ENCODE data around the gene ERVK3-1.

Gene ERVK3-1

GRCh38 chr19:58294743-58295374 lies 10.3 kb upstream of the ERVK3-1 start:
- peaks cover 6% of the 10 kb centered on the region for H3K9me3 ChIP-seq (ENCODE audit: insufficient read depth, low read depth, low read length)

DNA sequence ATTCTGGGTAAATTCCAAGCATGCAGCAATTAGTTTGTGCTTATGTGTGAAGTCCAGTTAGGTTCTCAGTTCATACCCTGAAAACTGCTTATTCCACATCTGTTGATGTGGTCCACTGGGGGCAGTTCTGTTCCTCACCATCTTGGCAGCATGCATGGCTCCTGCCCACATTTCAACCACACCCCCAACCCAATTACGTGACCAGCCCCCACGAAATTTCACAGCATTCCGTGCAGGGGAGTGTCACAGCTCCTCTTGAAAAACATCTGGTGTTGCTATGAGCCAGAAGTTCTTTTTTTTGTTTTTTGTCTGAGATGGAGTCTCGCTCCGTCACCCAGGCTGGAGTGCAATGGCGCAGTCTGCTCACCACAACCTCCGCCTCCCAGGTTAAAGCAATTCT lies 9.1 kb upstream of the ERVK3-1 start:
- Histone ChIP-seq H3K14ac (ENCODE audit: low read length) (no peak overlapping the region), H2BK120ac (ENCODE audit: insufficient read depth, low read length, poor library complexity) (no peak overlapping the region), H3K23ac (ENCODE audit: low read length) (no peak overlapping the region), H3K27me3 (ENCODE audit: insufficient read depth, low read length) (no peaks in the 10 kb centered on the region), H3K4me2 (ENCODE audit: low read length) (no peak overlapping the region), H3K27ac (ENCODE audit: low read depth, low read length) (no peak overlapping the region), H3K79me1 (ENCODE audit: low read length) (no peaks in the 10 kb centered on the region), H3K36me3 (ENCODE audit: control insufficient read depth in 1 of 2, insufficient read depth in 2 of 2, low read length in 2 of 2) (peaks cover 58 to 72% of the 10 kb centered on the region in 2 experiments), H4K12ac (ENCODE audit: low read depth, low read length) (no peak overlapping the region), H2AFZ (ENCODE audit: insufficient read depth, low read length, poor library complexity) (no peak overlapping the region), H2AK5ac (ENCODE audit: low read length) (no peak overlapping the region), H2BK5ac (ENCODE audit: low read depth, low read length, poor library complexity) (no peak overlapping the region), H3K4me3 (ENCODE audit: low read depth, low read length) (no peak overlapping the region), H3K9ac (ENCODE audit: low read length) (no peak overlapping the region), H4K8ac (ENCODE audit: low read depth, low read length) (no peak overlapping the region), H3K4me1 (ENCODE audit: control insufficient read depth in 1 of 2, insufficient read depth in 2 of 2, low read length in 2 of 2) (no peaks in the 10 kb centered on the region), H3K4ac (ENCODE audit: low read depth, low read length) (no peak overlapping the region), H4K91ac (ENCODE audit: low read depth, low read length) (no peak overlapping the region), H3K18ac (ENCODE audit: low read length) (no peak overlapping the region), H2BK12ac (ENCODE audit: low read length) (no peak overlapping the region), H3K9me3 (ENCODE audit: insufficient read depth, low read depth, low read length) (peaks cover 6% of the 10 kb centered on the region), H3K79me2 (ENCODE audit: control insufficient read depth, insufficient read depth, low read length, poor library complexity) (no peaks in the 10 kb centered on the region)
- DNase-seq: peak in 1 of 2 donors; percentile 28
- WGBS (ENCODE audit: extremely low coverage, insufficient coverage, insufficient read length): no CpG with 5 or more reads among the region's 7 CpGs

More at GRCh38 chr19:58294743-58295374, 10.3 kb upstream of the ERVK3-1 start:
- H2BK12ac ChIP-seq (ENCODE audit: low read length): no peak overlapping the region
- H3K14ac ChIP-seq (ENCODE audit: low read length): no peak overlapping the region
- H3K23ac ChIP-seq (ENCODE audit: low read length): no peak overlapping the region
- no peaks in the 10 kb centered on the region for H3K4me1 ChIP-seq (ENCODE audit: control insufficient read depth in 1 of 2, insufficient read depth in 2 of 2, low read length in 2 of 2)
- no peak overlapping the region for H3K4me2 ChIP-seq (ENCODE audit: low read length)
- no peak overlapping the region for H3K9ac ChIP-seq (ENCODE audit: low read length)
- H3K36me3 ChIP-seq (ENCODE audit: control insufficient read depth in 1 of 2, insufficient read depth in 2 of 2, low read length in 2 of 2): peaks cover 55 to 66% of the 10 kb centered on the region in 2 experiments
- H3K79me1 ChIP-seq (ENCODE audit: low read length): no peaks in the 10 kb centered on the region
- no peak overlapping the region for H2BK5ac ChIP-seq (ENCODE audit: low read depth, low read length, poor library complexity)
- no peak overlapping the region for H2AFZ ChIP-seq (ENCODE audit: insufficient read depth, low read length, poor library complexity)
- no peak overlapping the region for H4K12ac ChIP-seq (ENCODE audit: low read depth, low read length)
- no peak overlapping the region for H2AK5ac ChIP-seq (ENCODE audit: low read length)
- no peak overlapping the region for H4K8ac ChIP-seq (ENCODE audit: low read depth, low read length)
- no peak overlapping the region for H3K27ac ChIP-seq (ENCODE audit: low read depth, low read length)
- WGBS (ENCODE audit: extremely low coverage, insufficient coverage, insufficient read length): no CpG with 5 or more reads among the region's 22 CpGs
- H3K4ac ChIP-seq (ENCODE audit: low read depth, low read length): no peak overlapping the region
- DNase-seq: no peak
- no peaks in the 10 kb centered on the region for H3K27me3 ChIP-seq (ENCODE audit: insufficient read depth, low read length)
- no peak overlapping the region for H2BK120ac ChIP-seq (ENCODE audit: insufficient read depth, low read length, poor library complexity)
- no peak overlapping the region for H3K4me3 ChIP-seq (ENCODE audit: low read depth, low read length)
- H4K91ac ChIP-seq (ENCODE audit: low read depth, low read length): no peak overlapping the region
- H3K79me2 ChIP-seq (ENCODE audit: control insufficient read depth, insufficient read depth, low read length, poor library complexity): no peaks in the 10 kb centered on the region
- no peak overlapping the region for H3K18ac ChIP-seq (ENCODE audit: low read length)

DNA sequence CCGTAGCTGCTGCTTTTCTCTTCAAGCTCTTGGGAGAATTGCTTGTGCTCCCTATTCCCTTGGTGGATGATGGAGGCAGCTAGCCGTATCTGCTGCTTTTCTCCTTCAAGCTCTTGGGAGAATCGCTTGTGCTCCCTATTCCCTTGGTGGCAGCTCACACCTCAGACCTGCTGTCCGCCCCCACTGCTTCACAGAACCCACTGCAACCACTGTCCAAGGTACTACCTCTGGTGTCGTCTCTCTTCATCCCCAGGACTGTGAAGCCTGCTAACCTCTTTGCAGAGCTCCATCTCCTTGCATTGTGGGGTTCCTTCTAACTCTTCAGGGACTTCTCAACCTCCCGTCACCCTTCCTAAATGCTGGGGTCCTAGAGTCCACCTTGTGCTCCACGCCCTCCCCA lies 4.6 kb upstream of the ERVK3-1 start:
- Histone ChIP-seq H3K23ac (ENCODE audit: low read length) (no peak overlapping the region), H4K12ac (ENCODE audit: low read depth, low read length) (no peak overlapping the region), H3K27me3 (ENCODE audit: insufficient read depth, low read length) (no peaks in the 10 kb centered on the region), H2BK12ac (ENCODE audit: low read length) (no peak overlapping the region), H3K36me3 (ENCODE audit: control insufficient read depth in 1 of 2, insufficient read depth in 2 of 2, low read length in 2 of 2) (peaks cover 31 to 37% of the 10 kb centered on the region in 2 experiments), H4K91ac (ENCODE audit: low read depth, low read length) (no peak overlapping the region), H3K4ac (ENCODE audit: low read depth, low read length) (no peak overlapping the region), H3K4me1 (ENCODE audit: control insufficient read depth in 1 of 2, insufficient read depth in 2 of 2, low read length in 2 of 2) (peaks cover 0 to 2% of the 10 kb centered on the region in 2 experiments), H3K79me2 (ENCODE audit: control insufficient read depth, insufficient read depth, low read length, poor library complexity) (peaks cover 3% of the 10 kb centered on the region), H4K8ac (ENCODE audit: low read depth, low read length) (no peak overlapping the region), H2BK120ac (ENCODE audit: insufficient read depth, low read length, poor library complexity) (no peak overlapping the region), H3K14ac (ENCODE audit: low read length) (no peak overlapping the region), H2BK5ac (ENCODE audit: low read depth, low read length, poor library complexity) (no peak overlapping the region), H3K27ac (ENCODE audit: low read depth, low read length) (no peak overlapping the region), H3K79me1 (ENCODE audit: low read length) (peaks cover 3% of the 10 kb centered on the region), H3K9ac (ENCODE audit: low read length) (no peak overlapping the region), H3K4me2 (ENCODE audit: low read length) (no peak overlapping the region), H3K4me3 (ENCODE audit: low read depth, low read length) (no peak overlapping the region), H3K18ac (ENCODE audit: low read length) (no peak overlapping the region), H3K9me3 (ENCODE audit: insufficient read depth, low read depth, low read length) (peaks cover 1% of the 10 kb centered on the region), H2AK5ac (ENCODE audit: low read length) (no peak overlapping the region), H2AFZ (ENCODE audit: insufficient read depth, low read length, poor library complexity) (no peak overlapping the region)
- WGBS (ENCODE audit: extremely low coverage, insufficient coverage, insufficient read length): no CpG with 5 or more reads among the region's 7 CpGs
- DNase-seq: no peak

GRCh38 chr19:58304255-58304654 lies 922 bp upstream of the ERVK3-1 start:
- no peak overlapping the region for H3K4ac ChIP-seq (ENCODE audit: low read depth, low read length)
- peaks cover 2 to 3% of the 10 kb centered on the region in 2 experiments for H3K4me1 ChIP-seq (ENCODE audit: control insufficient read depth in 1 of 2, insufficient read depth in 2 of 2, low read length in 2 of 2)
- no peak overlapping the region for H3K23ac ChIP-seq (ENCODE audit: low read length)
- H3K14ac ChIP-seq (ENCODE audit: low read length): no peak overlapping the region
- no peak overlapping the region for H3K4me3 ChIP-seq (ENCODE audit: low read depth, low read length)
- H3K79me1 ChIP-seq (ENCODE audit: low read length): peaks cover 3% of the 10 kb centered on the region
- no peak overlapping the region for H3K9ac ChIP-seq (ENCODE audit: low read length)
- DNase-seq: no peak
- H4K8ac ChIP-seq (ENCODE audit: low read depth, low read length): no peak overlapping the region
- peaks cover 4% of the 10 kb centered on the region for H3K9me3 ChIP-seq (ENCODE audit: insufficient read depth, low read depth, low read length)
- no peaks in the 10 kb centered on the region for H3K27me3 ChIP-seq (ENCODE audit: insufficient read depth, low read length)
- H2AFZ ChIP-seq (ENCODE audit: insufficient read depth, low read length, poor library complexity): no peak overlapping the region
- H4K91ac ChIP-seq (ENCODE audit: low read depth, low read length): no peak overlapping the region
- H3K4me2 ChIP-seq (ENCODE audit: low read length): no peak overlapping the region
- H2BK120ac ChIP-seq (ENCODE audit: insufficient read depth, low read length, poor library complexity): no peak overlapping the region
- no peak overlapping the region for H2BK12ac ChIP-seq (ENCODE audit: low read length)
- no peak overlapping the region for H2BK5ac ChIP-seq (ENCODE audit: low read depth, low read length, poor library complexity)
- no peak overlapping the region for H4K12ac ChIP-seq (ENCODE audit: low read depth, low read length)
- no peak overlapping the region for H2AK5ac ChIP-seq (ENCODE audit: low read length)
- WGBS (ENCODE audit: extremely low coverage, insufficient coverage, insufficient read length): no CpG with 5 or more reads among the region's 7 CpGs
- H3K36me3 ChIP-seq (ENCODE audit: control insufficient read depth in 1 of 2, insufficient read depth in 2 of 2, low read length in 2 of 2): peaks cover 23 to 42% of the 10 kb centered on the region in 2 experiments
- H3K18ac ChIP-seq (ENCODE audit: low read length): no peak overlapping the region
- no peak overlapping the region for H3K27ac ChIP-seq (ENCODE audit: low read depth, low read length)
- H3K79me2 ChIP-seq (ENCODE audit: control insufficient read depth, insufficient read depth, low read length, poor library complexity): peaks cover 3% of the 10 kb centered on the region
